Mesenteric fat pad (tissue), 1 donor: ENCODE data around the gene DDX20. TPM values are rescaled to one million over a fixed set of nuclear protein-coding genes. Genes with fewer than 3 reads are reported as not detected.

Experiments
- DNase-seq: peaks from one replicate; pipeline ENCODE4 v3.0.0-alpha.2; 2020; ENCODE audit warnings: low spot score
- long read RNA-seq: library from polyadenylated mRNA; unstranded; transcript quantifications from one replicate; pipeline ENCODE4 v2.0.0, GENCODE V29; 2020
- total RNA-seq: library from RNA; stranded (reverse); fragmentation: NEBNext Ultra II Directional; extraction: Animal tissue kit (Norgen Biotek cat#: 25700); gene quantifications from one replicate; pipeline ENCODE4 v1.2.1, GENCODE V29; 2021
- donor health status: DM: yes; HTN: yes; CAD: no.

Gene DDX20, protein sequence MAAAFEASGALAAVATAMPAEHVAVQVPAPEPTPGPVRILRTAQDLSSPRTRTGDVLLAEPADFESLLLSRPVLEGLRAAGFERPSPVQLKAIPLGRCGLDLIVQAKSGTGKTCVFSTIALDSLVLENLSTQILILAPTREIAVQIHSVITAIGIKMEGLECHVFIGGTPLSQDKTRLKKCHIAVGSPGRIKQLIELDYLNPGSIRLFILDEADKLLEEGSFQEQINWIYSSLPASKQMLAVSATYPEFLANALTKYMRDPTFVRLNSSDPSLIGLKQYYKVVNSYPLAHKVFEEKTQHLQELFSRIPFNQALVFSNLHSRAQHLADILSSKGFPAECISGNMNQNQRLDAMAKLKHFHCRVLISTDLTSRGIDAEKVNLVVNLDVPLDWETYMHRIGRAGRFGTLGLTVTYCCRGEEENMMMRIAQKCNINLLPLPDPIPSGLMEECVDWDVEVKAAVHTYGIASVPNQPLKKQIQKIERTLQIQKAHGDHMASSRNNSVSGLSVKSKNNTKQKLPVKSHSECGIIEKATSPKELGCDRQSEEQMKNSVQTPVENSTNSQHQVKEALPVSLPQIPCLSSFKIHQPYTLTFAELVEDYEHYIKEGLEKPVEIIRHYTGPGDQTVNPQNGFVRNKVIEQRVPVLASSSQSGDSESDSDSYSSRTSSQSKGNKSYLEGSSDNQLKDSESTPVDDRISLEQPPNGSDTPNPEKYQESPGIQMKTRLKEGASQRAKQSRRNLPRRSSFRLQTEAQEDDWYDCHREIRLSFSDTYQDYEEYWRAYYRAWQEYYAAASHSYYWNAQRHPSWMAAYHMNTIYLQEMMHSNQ
- total RNA-seq: 9.7 TPM
- long read RNA-seq, full-length matches to known transcripts: 26 of 35 reads
- long read RNA-seq, partial matches to known transcripts: 6 of 35 reads
- long read RNA-seq, other reads (novel, unspliced or antisense): 3 of 35 reads

DNA sequence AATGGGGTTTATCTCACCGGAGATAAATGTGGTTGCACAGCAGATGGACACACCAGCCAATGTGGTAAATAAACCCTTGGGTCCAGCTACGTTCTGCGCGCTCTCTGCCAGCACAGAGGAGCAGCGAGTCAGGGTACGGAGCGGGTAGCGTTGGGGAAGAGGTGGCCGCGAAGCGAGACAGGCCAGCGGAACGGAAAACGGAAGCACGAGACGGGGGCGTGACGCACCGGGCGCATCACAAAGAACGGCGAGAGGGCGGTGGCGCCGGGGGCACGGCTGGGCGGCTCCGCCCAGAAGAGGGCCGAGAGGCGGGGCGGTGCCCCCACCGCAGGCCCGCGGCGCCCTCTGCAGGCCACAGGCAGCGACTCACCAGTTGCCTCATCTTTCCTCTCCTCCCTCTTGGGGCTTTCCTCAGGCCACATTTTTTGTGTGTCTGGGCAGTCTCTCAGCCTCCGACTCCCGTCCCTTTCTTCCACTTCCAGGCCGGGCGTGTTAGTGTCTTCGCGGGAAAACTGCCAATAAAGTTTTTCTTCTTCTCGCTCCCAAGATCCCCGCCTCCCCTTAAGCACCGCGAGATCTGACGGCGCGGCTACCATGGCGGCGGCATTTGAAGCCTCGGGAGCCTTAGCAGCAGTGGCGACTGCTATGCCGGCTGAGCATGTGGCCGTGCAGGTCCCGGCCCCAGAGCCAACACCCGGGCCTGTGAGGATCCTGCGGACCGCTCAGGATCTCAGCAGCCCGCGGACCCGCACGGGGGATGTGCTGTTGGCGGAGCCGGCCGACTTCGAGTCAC, at the start of gene DDX20:
DDX20 (plus strand) TSS at position 571 of the 793 bp plus-strand sequence; CDS start at position 595, 24 bp downstream.
- peak; percentile 99 for DNase-seq

DNA sequence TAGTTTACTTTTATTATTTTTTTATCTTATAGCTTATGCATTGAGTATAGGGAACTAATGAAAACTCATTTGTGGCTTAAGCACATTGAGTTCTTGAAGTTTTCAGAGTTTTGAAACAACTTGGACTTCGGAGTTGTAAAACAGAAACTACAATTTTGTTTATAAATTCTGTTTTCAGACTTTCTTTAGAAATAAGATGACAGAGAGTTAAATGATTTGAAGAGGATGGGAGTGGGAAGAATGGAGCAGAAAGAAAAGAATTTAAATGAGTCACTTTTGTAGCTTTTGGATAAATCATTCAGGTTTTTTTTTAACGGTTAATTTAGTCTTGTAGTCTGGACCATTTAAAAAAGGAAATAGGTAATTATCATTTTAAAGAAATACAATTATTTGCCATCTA, 48.8 kb upstream of the DDX20 start:
- DNase-seq: no peak

DNA sequence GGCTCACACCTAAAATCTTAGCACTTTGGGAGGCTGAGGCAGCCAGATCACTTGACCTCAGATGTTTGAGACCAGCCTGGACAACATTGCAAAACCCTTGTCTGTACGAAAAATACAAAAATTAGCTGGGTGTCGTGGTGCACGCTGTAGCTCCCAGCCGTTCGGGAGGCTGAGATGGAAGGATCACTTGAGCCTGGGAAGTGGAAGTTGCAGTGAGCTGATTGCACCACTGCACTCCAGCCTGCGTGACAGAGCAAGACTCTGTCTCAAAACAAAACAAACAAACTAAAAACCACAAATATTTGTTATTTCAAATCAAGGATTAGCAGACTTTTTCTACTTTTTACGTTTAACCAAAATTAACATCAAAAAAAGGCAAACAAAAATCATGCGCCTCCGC, 47.8 kb upstream of the DDX20 start:
- DNase-seq: no peak

DNA sequence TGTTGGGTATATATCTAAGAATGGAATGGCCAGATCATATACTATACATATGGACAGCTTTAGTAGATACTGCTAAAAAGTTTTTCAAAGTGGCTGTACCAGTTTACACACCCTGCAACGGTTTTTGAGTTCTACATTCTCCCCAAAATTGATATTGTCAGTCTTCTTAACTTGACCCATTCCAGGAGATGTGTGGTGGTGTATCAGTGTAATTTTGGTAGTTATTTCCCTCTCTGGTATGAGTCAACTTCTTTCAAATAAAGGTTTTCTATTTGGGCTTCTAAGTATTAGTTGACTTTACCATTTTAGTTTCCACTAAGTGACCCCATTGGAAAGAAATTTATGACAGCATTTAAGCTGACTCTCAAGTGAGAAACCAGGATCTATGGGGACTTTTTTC, 45.7 kb upstream of the DDX20 start:
- no peak for DNase-seq

DNA sequence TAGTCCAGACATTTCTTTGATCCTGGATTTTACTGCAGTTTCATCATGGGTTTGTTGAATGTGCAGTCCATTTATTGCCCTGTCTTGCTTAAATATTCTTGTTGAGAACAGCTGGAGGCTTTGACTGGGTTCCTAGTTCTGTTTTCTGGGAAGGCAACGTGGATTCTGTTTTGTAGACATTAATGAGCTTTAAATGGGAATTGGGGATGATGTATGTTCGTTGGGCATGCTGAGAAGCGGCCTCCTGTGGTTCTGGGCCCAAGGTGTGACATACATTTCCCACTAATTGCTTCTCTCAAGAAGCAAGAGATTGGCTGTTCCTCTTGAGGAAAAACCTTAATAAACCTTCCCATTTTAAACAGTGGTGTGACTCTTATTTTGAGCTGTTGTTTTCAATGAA, 39.4 kb upstream of the DDX20 start:
- DNase-seq: no peak

DNA sequence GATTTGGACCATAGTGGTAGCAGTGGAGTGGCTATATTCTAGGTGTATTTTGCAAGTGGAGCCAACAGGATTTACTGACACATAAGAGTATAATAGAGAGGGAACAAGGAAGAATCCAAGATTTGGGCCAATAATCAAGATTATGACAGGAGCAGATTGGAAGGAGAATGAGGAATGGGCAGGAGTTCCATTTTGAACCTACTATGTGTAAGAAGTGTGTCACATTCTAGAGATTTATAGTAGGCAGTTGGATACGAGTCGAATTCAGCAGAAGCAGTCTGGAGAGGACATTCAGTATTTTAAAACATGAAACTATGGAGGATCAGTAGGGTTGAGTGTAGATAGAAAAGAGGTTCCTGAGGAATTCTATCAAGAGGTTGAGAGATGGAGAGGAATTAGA, 38.3 kb upstream of the DDX20 start:
- DNase-seq: no peak

DNA sequence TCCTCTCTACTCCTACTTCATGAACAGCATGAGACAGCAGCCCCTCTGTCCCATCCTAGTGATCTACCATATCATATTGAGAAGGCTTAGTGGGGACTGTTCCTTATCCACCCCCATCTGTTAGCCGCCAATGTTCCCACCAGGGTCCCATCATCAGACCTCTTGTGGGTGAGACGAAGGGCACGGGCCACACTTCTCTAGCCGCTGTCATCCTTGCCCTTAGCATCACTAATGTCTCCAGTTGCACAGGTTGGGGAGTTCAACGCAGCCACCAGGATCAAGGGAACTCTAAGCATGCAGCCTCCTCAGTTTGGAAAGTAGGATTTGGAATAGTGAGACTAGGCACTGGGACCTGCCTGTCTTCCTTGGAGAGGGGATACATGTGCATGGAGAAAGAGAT, 36.6 kb upstream of the DDX20 start:
- DNase-seq: no peak

DNA sequence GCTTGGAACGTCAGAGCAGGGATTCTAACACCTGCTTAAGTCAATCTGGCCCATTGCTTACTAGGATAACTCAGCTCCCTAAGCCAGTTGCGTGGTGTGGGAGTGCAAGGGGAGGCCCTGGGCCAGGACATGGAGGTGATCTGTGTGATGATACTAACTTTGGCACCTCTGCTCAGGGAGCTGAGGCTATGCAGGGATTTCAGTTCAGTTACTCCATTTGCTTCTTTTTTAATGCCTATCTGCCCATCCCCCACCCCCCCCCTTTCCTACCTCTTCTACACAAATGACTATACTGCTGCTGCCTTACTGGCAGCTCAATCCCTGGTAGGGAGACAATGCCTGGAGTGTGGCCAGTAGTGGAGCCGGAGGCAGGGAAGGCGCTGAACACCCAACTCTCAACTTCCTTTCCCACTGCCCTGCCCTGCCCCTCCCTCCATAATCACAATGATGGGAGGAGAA, 36.0 kb upstream of the DDX20 start:
- DNase-seq: no peak

DNA sequence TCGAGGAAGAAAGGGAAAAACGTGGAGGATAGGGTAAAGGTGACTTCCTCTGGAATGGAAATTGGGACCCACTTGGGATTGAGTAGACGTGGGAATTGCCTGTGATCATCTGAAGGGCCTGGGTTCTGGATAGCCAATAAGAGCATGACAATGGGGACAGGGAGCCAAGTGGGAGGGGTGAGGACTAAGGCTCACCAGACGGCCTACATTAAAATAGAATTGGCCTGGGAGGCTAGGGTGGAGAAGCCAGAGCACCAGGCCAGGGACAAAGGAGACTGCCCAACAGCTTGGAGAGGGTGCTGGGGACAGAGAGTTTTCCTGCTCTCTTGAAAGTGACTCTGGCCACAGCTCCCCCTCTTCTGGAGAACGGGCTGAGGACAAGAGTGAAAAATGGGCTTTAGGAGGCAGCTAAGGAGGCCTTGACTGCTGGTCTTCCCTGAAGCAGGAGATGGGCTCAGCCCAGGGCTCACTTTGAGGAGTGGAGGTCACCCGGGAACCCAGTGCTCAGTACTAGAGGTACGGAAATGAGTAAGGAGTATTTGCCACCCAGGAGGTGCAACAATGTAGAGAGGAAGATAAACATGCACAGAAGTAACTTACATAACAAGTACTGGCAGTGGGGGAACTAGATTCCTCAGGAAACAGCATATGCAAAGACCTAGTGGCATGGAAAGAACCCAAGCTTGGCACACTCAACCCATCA, 35.3 kb upstream of the DDX20 start:
- no peak for DNase-seq

DNA sequence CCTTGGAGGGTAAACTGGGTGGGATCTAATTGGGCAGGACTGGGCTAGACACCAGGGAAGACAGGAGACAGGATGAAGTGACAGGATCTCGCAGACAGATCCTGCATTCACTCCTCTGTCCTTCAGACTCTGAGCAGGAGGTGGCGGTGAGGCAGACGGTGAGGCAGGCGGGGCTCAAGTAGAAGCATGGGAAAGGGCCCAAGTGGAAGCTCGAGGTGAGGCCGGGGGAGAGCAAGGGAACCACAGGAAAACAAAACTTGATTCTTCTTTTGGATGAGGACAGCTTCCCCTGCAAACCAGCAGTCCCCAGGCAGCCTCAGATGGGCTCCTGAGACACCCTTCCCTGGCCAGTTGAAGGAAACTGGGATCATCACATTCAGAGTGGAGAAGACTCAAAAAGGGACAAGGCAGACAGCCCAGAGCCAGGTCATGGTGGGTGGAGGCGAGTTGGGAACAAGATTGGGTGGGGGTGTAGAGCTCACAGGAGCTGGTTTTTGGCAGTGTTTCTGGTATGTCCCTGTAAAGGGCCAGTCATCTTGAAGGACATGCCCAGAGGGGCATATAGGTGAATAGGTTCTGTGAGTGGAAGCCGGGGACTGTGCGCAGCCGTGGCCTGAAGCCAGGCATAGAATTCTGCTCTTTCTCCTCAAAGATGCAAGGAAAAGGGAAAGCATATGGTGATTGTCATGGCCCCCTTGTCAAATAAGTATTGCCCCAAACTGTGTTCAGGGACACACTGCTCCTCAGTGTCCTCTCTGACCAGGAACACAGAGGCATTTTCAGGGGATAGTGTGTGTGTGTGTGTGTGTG, 34.5 kb upstream of the DDX20 start:
- DNase-seq: peak; percentile 55

DNA sequence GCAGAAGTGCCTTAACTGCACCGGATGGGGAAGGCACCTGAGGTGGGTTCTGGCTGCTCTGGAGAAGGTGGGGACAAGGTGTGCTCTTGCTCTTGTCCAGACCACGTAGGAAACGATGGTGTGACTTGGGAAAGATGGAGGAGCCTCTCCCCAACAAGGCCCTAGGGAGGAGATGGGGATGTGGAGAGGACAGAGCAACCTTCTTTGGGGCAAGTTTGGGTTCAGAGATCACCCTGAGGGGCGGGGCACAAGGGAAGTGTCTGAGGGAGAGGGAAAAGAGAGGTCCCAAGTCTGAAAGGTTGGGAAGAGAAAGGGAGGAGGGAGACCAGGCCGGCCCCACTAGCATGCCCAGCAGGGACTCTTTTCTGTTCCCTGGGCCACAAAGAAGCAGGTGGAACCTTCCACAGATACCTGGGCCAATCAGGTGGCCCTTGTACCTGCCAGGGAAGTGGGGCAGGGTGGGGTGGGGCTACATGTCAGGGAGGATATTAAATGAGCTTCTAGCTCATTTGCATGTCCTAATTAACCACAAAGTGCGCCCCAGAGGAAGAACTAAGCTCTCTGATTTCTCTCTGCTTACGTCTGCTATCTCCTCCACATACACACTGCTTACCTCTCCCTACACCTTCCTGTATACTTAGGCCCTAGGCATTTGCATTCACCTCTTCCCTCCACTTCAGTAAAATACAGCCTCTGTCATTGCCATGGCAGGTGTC, 32.5 kb upstream of the DDX20 start:
- DNase-seq: peak; percentile 59

DNA sequence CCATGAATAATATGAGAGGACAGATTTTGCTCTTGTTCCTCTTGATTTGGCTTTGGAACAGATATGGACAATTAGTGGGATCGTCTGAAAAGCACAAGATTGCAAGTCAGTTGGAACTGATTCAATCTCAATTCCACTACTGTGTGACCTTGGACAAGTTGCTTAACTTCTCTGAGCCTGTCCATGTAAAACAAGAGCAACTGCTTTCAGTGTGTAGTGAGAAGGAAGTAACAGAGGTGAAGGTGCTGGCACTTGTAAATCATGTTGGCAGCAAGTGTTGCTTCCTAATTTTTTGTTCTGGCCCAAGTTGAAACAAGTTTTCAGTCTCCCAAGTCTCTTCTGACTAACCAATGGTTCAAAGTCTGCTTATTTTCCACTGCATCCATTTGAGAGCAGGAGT, 31.8 kb upstream of the DDX20 start:
- no peak for DNase-seq

DNA sequence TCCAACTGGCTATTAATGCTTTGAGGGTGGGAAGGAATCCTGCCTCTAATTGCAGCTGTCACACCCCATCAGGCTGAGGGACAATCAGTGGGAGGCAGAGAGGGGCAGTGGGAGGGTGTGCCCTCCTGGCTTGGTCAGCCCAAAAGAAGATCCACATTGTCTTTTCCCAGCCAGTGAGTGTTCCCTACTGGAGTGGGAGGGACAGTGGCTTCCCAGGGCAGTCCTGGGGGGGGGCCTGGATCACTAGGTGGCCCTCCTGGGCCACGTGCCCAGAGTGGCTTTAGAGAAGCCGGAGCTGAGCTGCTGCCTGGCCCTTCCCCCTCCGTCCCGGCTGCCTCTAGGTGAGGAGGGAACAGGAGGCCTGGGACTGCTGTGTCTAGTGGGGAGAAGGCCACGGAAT, 30.5 kb upstream of the DDX20 start:
- DNase-seq: peak; percentile 88

DNA sequence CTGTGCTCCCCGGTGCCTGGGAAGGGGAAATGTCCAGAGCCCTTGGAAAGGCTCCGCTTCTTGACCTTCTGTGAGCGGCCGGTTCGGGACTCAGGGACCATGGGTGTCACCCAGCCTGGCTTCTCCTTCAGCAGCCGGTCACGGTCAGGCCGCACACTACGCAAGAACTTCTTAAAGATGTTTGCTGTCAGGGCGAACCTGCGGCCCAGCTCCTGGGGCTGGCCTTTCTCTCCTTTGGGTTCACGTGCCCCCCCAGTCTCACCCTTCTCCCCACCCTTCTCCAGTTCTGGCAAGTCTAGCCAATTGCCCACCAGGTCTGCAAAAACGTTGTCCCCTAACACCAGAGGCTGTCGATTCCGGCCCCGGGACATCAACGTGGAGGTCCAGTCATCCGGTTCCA, 28.6 kb upstream of the DDX20 start:
- DNase-seq: peak; percentile 76

DNA sequence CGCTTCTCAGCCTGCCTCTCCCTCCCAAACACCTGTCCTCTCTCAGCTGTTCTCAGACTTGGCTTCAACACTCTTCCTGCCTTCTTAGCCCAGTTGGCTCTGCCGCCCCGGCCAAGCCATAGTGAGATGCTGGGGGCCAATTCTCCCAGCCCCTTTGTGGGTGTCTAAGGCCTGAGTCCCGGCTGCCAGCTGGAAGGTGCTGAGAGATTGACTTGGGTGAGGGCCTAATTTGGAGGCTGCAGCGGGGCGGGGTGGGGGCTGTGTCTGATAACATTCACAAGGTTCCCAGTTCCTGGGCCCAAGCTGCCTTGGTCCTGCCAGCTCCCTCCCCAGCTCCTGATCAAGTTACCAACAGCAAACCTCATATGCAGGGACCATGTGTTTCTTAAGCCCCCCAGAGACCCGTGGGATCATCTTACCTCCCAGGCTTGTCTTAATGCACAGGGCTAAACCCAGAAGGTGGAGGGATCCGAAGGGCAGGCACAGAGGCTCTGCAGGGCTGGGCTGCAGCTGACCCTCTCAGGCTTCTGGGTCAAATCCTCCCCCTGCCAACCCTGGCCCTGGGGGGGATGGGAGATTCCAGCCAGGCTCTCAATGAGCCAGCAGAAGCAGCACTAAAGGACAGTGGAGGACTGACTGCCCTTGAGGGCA, 26.3 kb upstream of the DDX20 start:
- DNase-seq: peak; percentile 81

DNA sequence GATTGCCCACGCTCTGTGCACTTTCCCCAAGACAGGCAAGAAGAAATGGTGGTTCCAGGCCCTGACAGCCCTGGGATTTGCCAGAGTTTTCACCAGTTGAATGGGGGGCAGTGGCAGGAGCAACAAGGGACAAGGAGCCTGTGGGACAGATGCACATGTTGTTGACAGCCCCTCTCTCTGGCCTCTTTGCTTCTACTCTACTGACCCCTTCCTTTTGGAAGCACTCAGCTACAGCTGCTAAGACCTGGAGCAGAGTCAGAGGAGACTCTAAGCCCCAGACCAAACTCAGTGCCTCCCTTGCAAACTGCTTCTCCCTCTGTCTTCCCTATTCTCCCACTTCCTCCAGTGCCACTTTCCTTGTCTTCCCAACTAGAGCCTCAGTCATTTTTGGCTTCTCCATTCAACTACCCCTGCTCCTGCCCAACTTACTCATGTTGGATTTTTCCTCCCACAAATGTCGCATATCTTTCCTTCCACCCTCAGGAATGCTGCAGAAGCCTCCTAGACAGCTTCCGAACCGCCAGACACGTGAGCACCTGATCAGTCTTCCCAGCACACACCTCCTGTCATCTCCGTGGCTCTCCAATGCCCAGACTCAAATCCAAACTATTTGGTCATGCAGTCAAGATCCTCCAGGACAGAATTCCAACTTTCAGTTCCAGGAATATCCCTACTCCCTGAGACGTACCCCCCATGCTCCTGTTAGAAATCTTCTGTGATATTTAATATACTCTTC, 25.6 kb upstream of the DDX20 start:
- peak; percentile 37 for DNase-seq

DNA sequence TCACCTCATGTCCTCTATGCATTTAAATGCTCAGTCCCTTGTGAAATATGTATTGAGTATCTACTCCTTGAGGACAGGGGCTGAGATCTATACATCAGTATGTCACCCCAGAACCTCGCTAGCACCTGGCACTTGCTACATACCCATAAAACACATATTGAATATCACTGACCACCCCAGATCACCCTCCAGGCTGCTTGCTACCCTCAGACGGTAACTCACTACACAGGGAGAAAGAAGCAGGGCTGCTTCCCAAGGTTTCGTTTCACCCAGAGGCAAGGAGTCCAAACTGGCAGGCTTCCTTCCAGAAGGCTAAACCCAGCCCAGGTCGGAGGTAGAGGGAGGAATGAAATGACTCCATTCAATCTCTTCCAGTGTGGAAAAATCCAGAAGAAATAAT, 25.0 kb upstream of the DDX20 start:
- no peak for DNase-seq

DNA sequence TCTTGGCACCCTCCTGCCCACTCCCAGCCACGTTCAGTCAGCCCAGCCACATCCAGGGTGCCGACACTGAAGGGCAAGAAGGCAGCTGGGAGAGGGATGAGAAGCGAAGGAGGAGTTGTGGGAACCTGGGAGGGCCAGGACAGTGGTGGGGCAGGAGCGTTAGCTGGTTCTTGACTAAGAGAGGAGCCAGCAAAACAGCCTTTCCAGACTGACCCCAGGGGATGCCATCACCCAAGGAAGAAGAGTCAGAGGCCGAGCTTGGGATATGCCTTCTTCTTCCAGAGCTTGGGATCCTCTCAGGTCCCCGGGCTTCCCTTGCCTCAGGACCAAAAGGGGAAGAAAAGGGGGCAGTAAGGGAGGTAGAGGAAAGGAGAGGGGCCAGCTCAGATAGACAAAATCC, 23.7 kb upstream of the DDX20 start:
- peak; percentile 62 for DNase-seq
